Sigmoid colon (tissue), 4 donors: ENCODE data around the gene MAN2A2.

Experiments used
- CTCF ChIP-seq, 4 experiments: fragments of 450-650 bp in 3 of 4; fragments of 200-600 bp in 1 of 4; IDR thresholded peaks; one replicate each; pipeline ENCODE4 v1.5.1; 2016 to 2019; ENCODE audit warnings: antibody characterized with exemption in 4 of 4, mild to moderate bottlenecking in 3 of 4, moderate library complexity in 2 of 4
- EP300 ChIP-seq, 4 donors: sonication (generic); formaldehyde crosslinking; IDR thresholded peaks; one replicate each; pipeline ENCODE4 v1.6.1; 2017; ENCODE audit warnings: antibody characterized with exemption in 4 of 4
- POLR2A ChIP-seq, 2 donors: fragments of 450-650 bp; IDR thresholded peaks; one replicate each; pipeline ENCODE4 v1.6.1; 2016; ENCODE audit warnings: antibody characterized with exemption in 2 of 2, mild to moderate bottlenecking in 2 of 2, moderate library complexity in 2 of 2

- TF ChIP-seq CTCF (IDR thresholded peaks at IDR 0.05) (no peak), POLR2A (IDR thresholded peaks at IDR 0.05) (no peak), EP300 (IDR thresholded peaks at IDR 0.05) (no peak)
These were observed 26.3 kb downstream of the MAN2A2 start for GRCh38 chr15:90929246-90930019.
